ENCODE results near the gene CAPNS1. TPM values are rescaled to one million over a fixed set of nuclear protein-coding genes. Genes with fewer than 3 reads are reported as not detected.

The CAPNS1 gene
- polyA plus RNA-seq, 4 donors = 600 to 1,094 (median 775) TPM

DNA sequence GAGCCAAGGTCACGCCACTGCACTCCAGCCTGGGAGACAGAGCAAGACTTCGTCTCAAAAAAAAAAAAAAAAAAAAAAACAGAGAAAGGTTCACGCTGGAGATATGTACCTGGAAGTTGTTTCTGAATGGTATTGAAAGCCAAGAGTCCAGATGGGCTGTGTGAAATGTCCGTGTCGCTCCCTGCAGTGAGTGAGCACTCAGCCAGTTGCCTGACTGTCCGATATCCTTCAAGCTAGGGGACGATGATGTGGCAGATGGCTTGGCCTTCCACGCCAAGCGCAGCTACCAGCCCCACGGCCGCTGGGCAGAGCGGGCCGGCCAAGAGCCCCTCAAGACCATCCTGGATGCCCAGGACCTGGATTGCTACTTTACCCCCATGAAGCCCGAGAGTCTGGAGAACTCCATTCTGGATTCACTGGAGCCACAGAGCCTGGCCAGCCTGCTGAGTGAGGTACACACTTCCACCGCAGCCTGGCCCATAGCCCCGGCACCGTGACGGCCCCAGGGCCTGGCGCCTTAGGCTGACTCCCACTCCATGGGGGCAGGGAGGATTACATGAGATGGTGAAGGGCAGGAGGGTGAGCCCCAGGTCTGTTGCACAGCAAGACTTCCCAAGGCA lies 40.6 kb upstream of the CAPNS1 start:
- Histone ChIP-seq H3K4me1 (ENCODE audit: control insufficient read depth in 3 of 3, insufficient read depth in 2 of 3, low read depth in 1 of 3, low read length in 2 of 3) (no peaks in the 10 kb centered on the region), H3K27me3 (ENCODE audit: control insufficient read depth in 3 of 3, insufficient read depth in 3 of 3, low read length in 3 of 3) (no peaks in the 10 kb centered on the region), H3K36me3 (ENCODE audit: control insufficient read depth in 3 of 3, insufficient read depth in 2 of 3, low read depth in 1 of 3, low read length in 3 of 3) (peaks cover 0 to 39% (median 4%) of the 10 kb centered on the region in 3 donors), H3K27ac (ENCODE audit: low read depth in 1 of 3, low read length in 2 of 3) (no peak overlapping the region), H3K9me3 (ENCODE audit: control insufficient read depth in 2 of 2, insufficient read depth in 1 of 2, low read depth in 1 of 2, low read length in 1 of 2) (no peaks in the 10 kb centered on the region), H3K4me3 (ENCODE audit: low read depth in 1 of 3, low read length in 3 of 3) (no peak overlapping the region)
- no peak for DNase-seq
- WGBS, 3 donors = 90 to 95% (median 90%) methylated on average over 18 to 19 of the region's 19 CpGs
- FAIRE-seq = no peak

DNA sequence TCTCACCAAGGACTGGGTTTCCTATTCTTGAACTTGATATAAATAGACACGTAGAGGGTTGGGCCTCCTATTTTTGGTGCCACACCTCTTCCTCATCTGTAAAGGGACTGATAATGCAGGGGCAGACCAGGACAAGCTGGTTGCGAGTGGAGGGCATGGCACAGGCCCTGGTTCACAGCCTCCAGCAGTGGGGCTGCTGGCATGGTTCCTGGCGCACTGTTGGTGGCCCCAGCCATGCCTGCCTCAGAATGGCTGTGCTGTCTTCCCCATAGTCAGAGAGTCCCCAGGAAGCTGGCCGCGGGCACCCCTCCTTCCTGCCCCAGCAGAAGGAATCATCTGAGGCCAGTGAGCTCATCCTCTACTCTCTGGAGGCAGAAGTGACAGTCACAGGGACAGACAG lies 39.4 kb upstream of the CAPNS1 start:
- H3K36me3 ChIP-seq (ENCODE audit: control insufficient read depth in 3 of 3, insufficient read depth in 2 of 3, low read depth in 1 of 3, low read length in 3 of 3) = peaks cover 0 to 48% (median 4%) of the 10 kb centered on the region in 3 donors
- H3K4me1 ChIP-seq (ENCODE audit: control insufficient read depth in 3 of 3, insufficient read depth in 2 of 3, low read depth in 1 of 3, low read length in 2 of 3) = no peaks in the 10 kb centered on the region
- no peak for DNase-seq
- no peak overlapping the region for H3K4me3 ChIP-seq (ENCODE audit: low read depth in 1 of 3, low read length in 3 of 3)
- FAIRE-seq = no peak
- no peaks in the 10 kb centered on the region for H3K9me3 ChIP-seq (ENCODE audit: control insufficient read depth in 2 of 2, insufficient read depth in 1 of 2, low read depth in 1 of 2, low read length in 1 of 2)
- WGBS, 3 donors = 84 to 92% (median 85%) methylated on average over 5 of the region's 5 CpGs
- no peaks in the 10 kb centered on the region for H3K27me3 ChIP-seq (ENCODE audit: control insufficient read depth in 3 of 3, insufficient read depth in 3 of 3, low read length in 3 of 3)
- no peak overlapping the region for H3K27ac ChIP-seq (ENCODE audit: low read depth in 1 of 3, low read length in 2 of 3)

DNA sequence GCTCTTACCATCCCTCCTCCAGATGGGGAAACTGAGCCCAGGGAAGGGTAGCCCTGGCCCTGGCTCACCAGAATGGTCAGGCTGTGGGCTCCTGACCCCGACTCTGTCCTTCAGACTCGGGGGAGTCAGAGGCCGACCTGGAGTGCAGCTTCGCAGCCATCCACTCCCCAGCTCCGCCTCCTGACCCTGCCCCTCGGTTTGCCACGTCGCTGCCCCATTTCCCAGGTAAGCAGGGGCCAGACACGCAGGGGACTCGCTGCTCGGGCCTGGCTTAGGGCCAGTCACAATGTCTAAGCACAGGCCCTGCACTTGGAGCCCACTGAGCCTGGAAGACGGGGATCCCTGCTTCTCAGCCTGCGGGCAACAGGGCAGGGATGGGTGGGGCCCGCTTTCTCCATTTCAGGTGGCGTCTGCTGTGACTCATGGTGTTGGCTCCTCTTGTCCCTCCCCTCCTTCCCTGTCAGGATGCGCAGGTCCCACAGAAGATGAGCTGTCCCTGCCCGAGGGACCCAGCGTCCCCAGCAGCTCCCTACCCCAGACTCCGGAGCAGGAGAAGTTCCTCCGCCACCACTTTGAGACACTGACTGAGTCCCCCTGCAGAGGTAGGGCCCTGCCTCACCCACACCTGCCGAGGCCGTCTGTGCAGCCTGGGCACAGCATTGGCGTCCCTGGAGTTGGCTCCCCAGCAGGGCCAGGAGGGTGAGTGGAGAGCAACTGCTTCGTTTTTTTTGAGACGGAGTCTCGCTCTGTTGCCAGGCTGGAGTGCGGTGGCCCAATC lies 38.1 kb upstream of the CAPNS1 start:
- WGBS, 3 donors = 91 to 95% (median 94%) methylated on average over 25 to 27 of the region's 27 CpGs
- Histone ChIP-seq H3K4me3 (ENCODE audit: low read depth in 1 of 3, low read length in 3 of 3) (no peak overlapping the region), H3K4me1 (ENCODE audit: control insufficient read depth in 3 of 3, insufficient read depth in 2 of 3, low read depth in 1 of 3, low read length in 2 of 3) (no peaks in the 10 kb centered on the region), H3K36me3 (ENCODE audit: control insufficient read depth in 3 of 3, insufficient read depth in 2 of 3, low read depth in 1 of 3, low read length in 3 of 3) (peaks cover 0 to 58% (median 4%) of the 10 kb centered on the region in 3 donors), H3K27me3 (ENCODE audit: control insufficient read depth in 3 of 3, insufficient read depth in 3 of 3, low read length in 3 of 3) (no peaks in the 10 kb centered on the region), H3K27ac (ENCODE audit: low read depth in 1 of 3, low read length in 2 of 3) (no peak overlapping the region), H3K9me3 (ENCODE audit: control insufficient read depth in 2 of 2, insufficient read depth in 1 of 2, low read depth in 1 of 2, low read length in 1 of 2) (no peaks in the 10 kb centered on the region)
- DNase-seq (no peak), FAIRE-seq (no peak)

DNA sequence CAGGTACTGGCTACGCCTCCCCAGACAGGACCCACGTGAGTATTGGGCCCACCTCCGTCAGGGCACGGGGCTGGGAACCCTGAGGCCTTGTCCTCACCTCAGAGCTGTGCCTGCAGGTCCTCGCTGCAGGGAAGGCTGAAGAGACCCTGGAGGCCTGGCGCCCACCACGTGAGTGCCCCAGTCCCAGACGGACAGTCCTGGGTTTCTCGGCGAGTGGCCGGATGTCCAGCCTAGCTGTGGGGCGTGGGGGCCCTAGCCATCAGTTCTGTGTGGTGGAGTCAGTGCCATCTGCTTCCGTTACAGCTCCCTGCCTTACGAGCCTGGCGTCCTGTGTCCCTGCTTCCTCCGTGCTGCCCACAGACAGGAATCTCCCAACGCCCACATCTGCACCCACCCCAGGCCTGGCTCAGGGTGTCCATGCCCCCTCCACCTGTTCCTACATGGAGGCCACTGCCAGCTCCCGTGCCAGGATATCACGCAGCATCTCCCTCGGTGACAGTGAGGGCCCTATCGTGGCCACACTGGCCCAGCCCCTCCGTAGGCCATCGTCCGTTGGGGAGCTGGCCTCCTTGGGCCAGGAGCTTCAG lies 36.7 kb upstream of the CAPNS1 start:
- no peak for FAIRE-seq
- H3K4me3 ChIP-seq (ENCODE audit: low read depth in 1 of 3, low read length in 3 of 3) = no peak overlapping the region

DNA sequence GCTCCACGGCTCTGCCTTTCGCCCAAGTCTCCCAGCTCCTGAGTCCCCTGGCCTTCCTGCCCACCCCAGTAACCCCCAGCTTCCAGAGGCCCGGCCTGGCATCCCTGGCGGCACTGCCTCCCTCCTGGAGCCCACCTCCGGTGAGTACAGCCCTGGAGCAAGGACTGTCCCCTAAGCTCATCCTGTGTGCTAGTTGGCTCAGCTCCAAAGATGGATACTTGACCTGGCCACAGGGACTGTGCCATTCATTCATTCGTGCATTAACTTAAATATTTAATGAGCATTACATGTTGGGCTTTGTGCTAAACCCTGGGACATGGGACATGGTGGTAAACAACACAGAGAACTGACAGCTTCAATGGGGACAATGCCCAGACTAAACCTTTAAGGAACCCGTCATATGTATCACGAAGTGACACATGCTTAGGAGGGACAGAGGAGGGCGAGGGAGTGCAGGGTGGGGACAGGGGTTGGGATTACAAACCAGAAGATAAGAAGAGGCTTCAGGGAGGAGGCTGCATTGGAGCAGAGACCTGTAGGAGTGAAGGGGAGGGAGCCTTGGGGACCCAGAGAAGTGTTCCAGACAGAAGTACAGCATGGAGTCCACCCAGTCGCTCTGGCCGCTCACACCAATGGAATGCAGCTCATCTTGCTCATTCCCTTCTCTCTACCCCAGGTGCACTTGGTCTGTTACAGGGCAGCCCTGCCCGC lies 35.9 kb upstream of the CAPNS1 start:
- Histone ChIP-seq H3K27me3 (ENCODE audit: control insufficient read depth in 3 of 3, insufficient read depth in 3 of 3, low read length in 3 of 3) (no peaks in the 10 kb centered on the region), H3K4me1 (ENCODE audit: control insufficient read depth in 3 of 3, insufficient read depth in 2 of 3, low read depth in 1 of 3, low read length in 2 of 3) (no peaks in the 10 kb centered on the region), H3K9me3 (ENCODE audit: control insufficient read depth in 2 of 2, insufficient read depth in 1 of 2, low read depth in 1 of 2, low read length in 1 of 2) (no peaks in the 10 kb centered on the region), H3K27ac (ENCODE audit: low read depth in 1 of 3, low read length in 2 of 3) (no peak overlapping the region), H3K36me3 (ENCODE audit: control insufficient read depth in 3 of 3, insufficient read depth in 2 of 3, low read depth in 1 of 3, low read length in 3 of 3) (peaks cover 0 to 65% (median 4%) of the 10 kb centered on the region in 3 donors), H3K4me3 (ENCODE audit: low read depth in 1 of 3, low read length in 3 of 3) (no peak overlapping the region)
- FAIRE-seq = no peak
- WGBS, 3 donors = 91 to 94% (median 91%) methylated on average over 12 of the region's 12 CpGs
- DNase-seq = no peak

More for the DNA sequence above, 36.7 kb upstream of the CAPNS1 start:
- Histone ChIP-seq H3K4me1 (ENCODE audit: control insufficient read depth in 3 of 3, insufficient read depth in 2 of 3, low read depth in 1 of 3, low read length in 2 of 3) (no peaks in the 10 kb centered on the region), H3K9me3 (ENCODE audit: control insufficient read depth in 2 of 2, insufficient read depth in 1 of 2, low read depth in 1 of 2, low read length in 1 of 2) (no peaks in the 10 kb centered on the region), H3K27me3 (ENCODE audit: control insufficient read depth in 3 of 3, insufficient read depth in 3 of 3, low read length in 3 of 3) (no peaks in the 10 kb centered on the region), H3K27ac (ENCODE audit: low read depth in 1 of 3, low read length in 2 of 3) (no peak overlapping the region), H3K36me3 (ENCODE audit: control insufficient read depth in 3 of 3, insufficient read depth in 2 of 3, low read depth in 1 of 3, low read length in 3 of 3) (peaks cover 0 to 63% (median 4%) of the 10 kb centered on the region in 3 donors)
- no peak for DNase-seq
- WGBS, 3 donors = 93 to 96% (median 94%) methylated on average over 19 to 24 of the region's 24 CpGs

DNA sequence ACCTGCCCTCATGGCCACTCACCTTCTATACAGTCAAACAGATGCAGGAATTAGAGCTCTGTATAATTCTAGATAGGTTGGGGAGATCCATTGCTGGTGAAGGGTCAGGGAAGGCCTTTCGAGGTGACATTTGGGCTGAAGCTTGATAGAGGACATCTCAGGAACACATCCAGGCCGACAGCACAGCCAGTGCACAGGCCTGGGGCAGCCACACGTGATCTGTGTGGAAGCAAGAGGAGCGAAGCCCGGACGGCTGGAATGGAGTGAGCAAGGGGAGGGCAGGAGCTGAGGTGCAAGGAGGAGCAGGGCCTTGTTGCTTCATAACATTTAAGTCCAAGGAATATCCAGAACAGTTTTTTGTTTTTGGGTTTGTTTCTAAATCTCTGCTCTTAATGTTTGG lies 33.4 kb upstream of the CAPNS1 start:
- H3K4me3 ChIP-seq (ENCODE audit: low read depth in 1 of 3, low read length in 3 of 3) = no peak overlapping the region
- 88 to 94% (median 94%) methylated on average over 6 of the region's 6 CpGs for WGBS, 3 donors

DNA sequence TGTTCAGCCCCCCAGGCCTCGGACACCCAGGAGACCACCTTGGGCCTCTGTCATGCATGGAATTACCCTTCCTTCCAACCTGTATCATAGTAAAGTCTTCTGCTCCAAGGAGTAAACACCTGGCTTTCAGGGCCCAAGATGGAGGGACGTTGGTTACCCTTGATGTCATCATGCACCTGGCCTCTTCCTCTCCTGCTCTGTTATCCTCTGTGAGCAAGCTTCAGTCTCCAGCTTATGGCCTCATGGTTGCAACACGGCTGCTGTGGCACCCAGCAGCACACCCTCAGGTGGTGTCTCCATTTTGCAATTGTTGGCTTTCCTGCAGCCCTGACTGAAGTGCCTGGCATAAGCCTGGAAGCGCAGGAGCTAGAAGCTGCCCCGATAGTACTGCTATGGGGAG lies 32.9 kb upstream of the CAPNS1 start:
- no peak for FAIRE-seq

More for the DNA sequence above, 33.4 kb upstream of the CAPNS1 start:
- H3K36me3 ChIP-seq (ENCODE audit: control insufficient read depth in 3 of 3, insufficient read depth in 2 of 3, low read depth in 1 of 3, low read length in 3 of 3) = peaks cover 0 to 62% (median 2%) of the 10 kb centered on the region in 3 donors
- FAIRE-seq (no peak), DNase-seq (no peak)
- no peak overlapping the region for H3K27ac ChIP-seq (ENCODE audit: low read depth in 1 of 3, low read length in 2 of 3)
- no peaks in the 10 kb centered on the region for H3K27me3 ChIP-seq (ENCODE audit: control insufficient read depth in 3 of 3, insufficient read depth in 3 of 3, low read length in 3 of 3)
- H3K9me3 ChIP-seq (ENCODE audit: control insufficient read depth in 2 of 2, insufficient read depth in 1 of 2, low read depth in 1 of 2, low read length in 1 of 2) = no peaks in the 10 kb centered on the region
- no peaks in the 10 kb centered on the region for H3K4me1 ChIP-seq (ENCODE audit: control insufficient read depth in 3 of 3, insufficient read depth in 2 of 3, low read depth in 1 of 3, low read length in 2 of 3)

DNA sequence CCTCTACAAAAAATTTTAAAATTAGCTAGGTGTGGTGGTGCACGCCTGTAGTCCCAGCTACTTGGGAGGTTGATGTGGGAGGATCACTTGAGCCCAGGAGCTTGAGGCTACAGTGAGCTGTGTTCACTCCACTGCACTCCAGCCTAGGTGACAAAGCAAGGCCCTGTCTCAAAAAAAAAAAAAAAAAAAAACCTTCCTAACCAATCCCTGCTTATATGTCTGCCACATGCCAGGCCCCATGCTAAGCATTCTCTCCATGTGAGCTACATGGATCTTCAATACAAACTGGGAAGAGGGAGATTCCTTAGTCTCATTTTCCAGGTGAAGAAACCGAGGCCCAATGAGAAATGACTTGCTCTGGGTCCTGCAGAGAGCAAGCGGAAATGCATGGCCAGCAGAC lies 31.2 kb upstream of the CAPNS1 start:
- H3K4me1 ChIP-seq (ENCODE audit: control insufficient read depth in 3 of 3, insufficient read depth in 2 of 3, low read depth in 1 of 3, low read length in 2 of 3) = peaks cover 0 to 2% (median under 1%) of the 10 kb centered on the region in 3 donors
- 96 to 98% (median 96%) methylated on average over 3 of the region's 3 CpGs for WGBS, 3 donors
- H3K4me3 ChIP-seq (ENCODE audit: low read depth in 1 of 3, low read length in 3 of 3) = no peak overlapping the region
- no peak for FAIRE-seq
- peaks cover 0 to 68% (median 2%) of the 10 kb centered on the region in 3 donors for H3K36me3 ChIP-seq (ENCODE audit: control insufficient read depth in 3 of 3, insufficient read depth in 2 of 3, low read depth in 1 of 3, low read length in 3 of 3)
- H3K27me3 ChIP-seq (ENCODE audit: control insufficient read depth in 3 of 3, insufficient read depth in 3 of 3, low read length in 3 of 3) = no peaks in the 10 kb centered on the region
- no peak overlapping the region for H3K27ac ChIP-seq (ENCODE audit: low read depth in 1 of 3, low read length in 2 of 3)
- no peak for DNase-seq
- H3K9me3 ChIP-seq (ENCODE audit: control insufficient read depth in 2 of 2, insufficient read depth in 1 of 2, low read depth in 1 of 2, low read length in 1 of 2) = no peaks in the 10 kb centered on the region

More for the DNA sequence above, 32.9 kb upstream of the CAPNS1 start:
- no peaks in the 10 kb centered on the region for H3K27me3 ChIP-seq (ENCODE audit: control insufficient read depth in 3 of 3, insufficient read depth in 3 of 3, low read length in 3 of 3)
- WGBS, 3 donors = 92 to 94% (median 93%) methylated on average over 5 of the region's 5 CpGs
- no peak for DNase-seq
- no peak overlapping the region for H3K27ac ChIP-seq (ENCODE audit: low read depth in 1 of 3, low read length in 2 of 3)
- no peaks in the 10 kb centered on the region for H3K4me1 ChIP-seq (ENCODE audit: control insufficient read depth in 3 of 3, insufficient read depth in 2 of 3, low read depth in 1 of 3, low read length in 2 of 3)
- peaks cover 0 to 66% (median 2%) of the 10 kb centered on the region in 3 donors for H3K36me3 ChIP-seq (ENCODE audit: control insufficient read depth in 3 of 3, insufficient read depth in 2 of 3, low read depth in 1 of 3, low read length in 3 of 3)
- H3K4me3 ChIP-seq (ENCODE audit: low read depth in 1 of 3, low read length in 3 of 3) = no peak overlapping the region
- H3K9me3 ChIP-seq (ENCODE audit: control insufficient read depth in 2 of 2, insufficient read depth in 1 of 2, low read depth in 1 of 2, low read length in 1 of 2) = no peaks in the 10 kb centered on the region
